ENCODE results near the gene KCNAB2.

The KCNAB2 gene

GRCh38 chr1:6096243-6097116 is 50.8 kb downstream of the KCNAB2 start:
- DNase-seq (ENCODE audit: low read depth in 2 of 2) = no peak

- no peak for DNase-seq (ENCODE audit: low read depth in 2 of 2)
These were observed 51.5 kb downstream of the KCNAB2 start for GRCh38 chr1:6097117-6097595.

- DNase-seq (ENCODE audit: low read depth in 2 of 2) = no peak
These were observed 52.1 kb downstream of the KCNAB2 start for GRCh38 chr1:6097824-6098223.

DNA sequence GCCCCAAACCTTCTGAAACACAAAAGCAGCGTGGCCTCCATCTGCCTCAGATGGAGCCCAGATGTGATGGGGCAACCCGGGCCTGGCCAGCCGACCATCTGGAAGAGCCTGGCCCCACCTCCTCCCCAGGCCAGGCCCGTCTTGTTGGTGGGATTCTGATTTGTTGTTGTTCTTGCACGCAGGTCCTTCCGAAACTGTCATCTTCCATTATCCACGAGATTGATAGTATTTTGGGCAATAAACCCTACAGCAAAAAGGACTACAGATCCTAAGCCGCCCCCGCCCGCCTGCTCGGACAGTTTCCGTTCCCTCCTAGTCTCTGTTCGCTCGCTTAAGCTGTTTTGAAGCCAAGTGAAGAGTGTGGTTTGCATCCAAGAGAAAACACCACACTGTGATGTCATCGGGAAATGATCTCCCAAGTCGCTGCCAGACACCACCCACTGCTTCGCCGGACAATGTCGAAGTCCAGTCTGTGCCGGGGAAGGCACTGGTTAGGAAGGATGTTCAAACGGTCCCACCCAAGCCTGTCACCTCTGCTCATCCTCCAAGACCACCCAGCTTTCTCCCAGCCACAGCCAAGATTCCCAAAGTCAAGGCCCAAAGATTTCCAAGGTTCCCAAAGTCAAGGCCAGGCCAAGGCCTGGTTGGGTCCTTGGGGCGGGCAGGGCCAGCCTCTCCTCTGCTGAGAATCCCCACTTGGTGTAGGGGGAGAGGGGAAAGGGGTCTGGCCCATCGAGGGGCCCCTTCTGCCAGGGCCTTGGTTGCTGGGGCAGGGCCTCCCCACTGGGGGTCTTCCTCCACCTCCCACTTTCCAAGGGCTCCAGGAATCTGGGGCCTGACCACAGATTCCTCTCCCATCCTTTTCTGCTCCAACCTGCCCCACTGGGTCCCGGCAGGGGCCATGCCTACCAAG is 52.9 kb downstream of the KCNAB2 start:
- no peak for DNase-seq (ENCODE audit: low read depth in 2 of 2)

DNA sequence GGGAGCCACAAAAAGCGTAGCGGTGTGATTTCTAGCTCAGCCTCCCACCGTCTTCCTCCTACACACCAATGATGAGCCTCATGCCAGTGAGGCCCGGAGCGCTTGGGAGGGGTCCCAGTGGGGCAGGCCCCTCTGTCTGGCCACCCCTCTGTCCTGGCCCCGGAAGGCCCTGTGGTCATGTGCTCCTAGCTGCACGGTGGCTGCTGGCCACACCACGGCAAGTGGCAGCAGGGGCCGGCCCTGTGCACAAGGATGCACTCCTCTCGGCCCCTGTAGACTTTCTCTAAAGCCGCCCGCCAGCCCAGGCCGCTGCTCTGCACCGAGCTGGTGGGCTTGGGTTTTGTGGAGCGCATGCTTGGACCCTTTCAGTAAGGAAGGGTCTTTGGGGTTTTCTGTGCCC is 53.6 kb downstream of the KCNAB2 start:
- no peak for DNase-seq (ENCODE audit: low read depth in 2 of 2)

DNA sequence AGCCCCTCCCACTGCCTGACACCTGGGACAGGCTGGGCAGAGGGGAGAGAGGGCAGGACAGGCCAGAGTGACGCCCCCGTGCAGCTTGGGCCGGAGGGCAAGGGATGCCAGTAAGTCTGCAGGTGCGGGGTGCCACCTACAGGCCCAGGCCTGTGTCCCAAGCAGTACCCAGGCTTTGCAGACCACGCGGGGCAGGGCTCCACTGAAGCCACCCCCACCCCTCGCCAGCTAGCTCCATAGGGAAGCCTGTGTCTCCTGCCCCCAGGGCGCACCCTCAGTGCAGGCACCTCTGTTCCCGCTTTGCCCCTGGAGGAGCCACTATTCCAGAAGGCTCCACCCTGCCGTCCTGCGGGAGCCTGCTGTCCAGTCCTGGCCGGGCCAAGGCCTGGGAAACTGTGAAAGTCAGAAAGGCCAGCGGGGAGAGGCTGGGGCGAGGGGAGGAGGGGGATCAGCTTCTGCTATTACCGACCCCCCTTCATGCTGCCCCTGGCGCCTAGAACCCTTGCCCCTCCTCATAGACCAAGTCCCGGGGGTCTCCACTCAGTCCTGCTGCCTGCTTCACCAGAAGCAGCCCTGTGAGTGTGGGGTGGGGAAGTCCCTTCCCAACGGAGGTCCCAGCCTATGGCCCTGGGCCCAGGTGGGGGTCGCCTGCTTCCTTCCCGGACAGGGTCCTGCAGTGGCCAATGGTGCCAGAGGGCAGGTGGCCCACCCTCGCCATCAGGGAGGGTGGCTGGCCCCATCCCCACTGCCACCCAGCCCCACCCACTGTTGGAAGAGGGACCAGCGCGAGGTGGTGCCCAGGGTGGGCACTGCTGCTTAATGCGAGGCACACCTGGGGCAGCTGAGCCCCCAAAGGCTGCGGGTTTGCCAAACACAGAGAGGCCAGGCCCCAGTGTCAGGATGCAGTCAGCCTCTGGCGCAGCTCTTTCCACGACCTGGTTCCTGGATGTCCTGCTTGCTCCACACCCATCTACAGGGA is 54.4 kb downstream of the KCNAB2 start:
- no peak for DNase-seq (ENCODE audit: low read depth in 2 of 2)

DNA sequence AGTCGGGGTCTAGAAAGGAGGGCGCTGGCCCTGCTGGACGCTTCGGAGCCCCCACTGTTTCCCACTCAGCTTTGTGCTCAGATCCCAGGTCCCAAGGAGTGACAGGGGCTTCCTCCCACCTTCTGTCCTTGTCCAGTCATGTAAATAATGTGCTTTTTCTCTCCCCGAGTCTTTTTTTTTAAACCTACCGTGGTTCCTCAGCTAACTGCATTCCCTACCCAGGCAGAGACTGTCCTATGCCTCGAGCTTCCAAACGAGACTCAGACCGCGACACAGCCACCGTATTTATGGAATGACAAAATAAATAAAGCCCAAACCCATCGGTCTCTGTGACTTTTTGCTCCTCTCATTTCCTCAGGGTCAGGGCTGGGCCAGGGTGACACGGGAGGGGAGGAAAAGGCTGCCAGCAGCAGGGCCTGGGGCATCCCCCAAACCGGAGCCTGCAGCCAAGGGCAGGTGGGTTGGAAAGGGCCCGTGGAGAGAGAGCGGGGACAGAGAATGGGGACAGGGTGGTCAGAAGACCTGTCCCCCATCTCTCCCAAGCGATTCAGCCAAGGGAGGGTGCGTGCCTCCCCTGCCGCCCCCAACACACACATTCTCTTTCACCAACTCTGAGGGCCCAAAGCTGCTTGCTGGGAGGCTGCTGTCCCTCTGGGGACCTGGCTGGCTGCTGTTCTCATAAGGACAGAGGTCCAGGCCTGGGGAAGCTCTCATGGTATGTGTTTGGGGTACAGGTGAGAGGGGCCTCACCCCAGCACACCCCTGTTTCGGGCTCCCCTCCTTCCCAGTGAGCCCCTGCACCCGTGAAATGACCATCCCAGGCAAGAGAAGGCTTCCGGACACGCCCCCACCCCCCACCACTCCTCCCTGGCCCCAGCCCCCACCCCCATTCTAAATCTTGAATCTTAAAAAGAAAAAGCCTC is 55.4 kb downstream of the KCNAB2 start:
- DNase-seq (ENCODE audit: low read depth in 2 of 2) = no peak

DNA sequence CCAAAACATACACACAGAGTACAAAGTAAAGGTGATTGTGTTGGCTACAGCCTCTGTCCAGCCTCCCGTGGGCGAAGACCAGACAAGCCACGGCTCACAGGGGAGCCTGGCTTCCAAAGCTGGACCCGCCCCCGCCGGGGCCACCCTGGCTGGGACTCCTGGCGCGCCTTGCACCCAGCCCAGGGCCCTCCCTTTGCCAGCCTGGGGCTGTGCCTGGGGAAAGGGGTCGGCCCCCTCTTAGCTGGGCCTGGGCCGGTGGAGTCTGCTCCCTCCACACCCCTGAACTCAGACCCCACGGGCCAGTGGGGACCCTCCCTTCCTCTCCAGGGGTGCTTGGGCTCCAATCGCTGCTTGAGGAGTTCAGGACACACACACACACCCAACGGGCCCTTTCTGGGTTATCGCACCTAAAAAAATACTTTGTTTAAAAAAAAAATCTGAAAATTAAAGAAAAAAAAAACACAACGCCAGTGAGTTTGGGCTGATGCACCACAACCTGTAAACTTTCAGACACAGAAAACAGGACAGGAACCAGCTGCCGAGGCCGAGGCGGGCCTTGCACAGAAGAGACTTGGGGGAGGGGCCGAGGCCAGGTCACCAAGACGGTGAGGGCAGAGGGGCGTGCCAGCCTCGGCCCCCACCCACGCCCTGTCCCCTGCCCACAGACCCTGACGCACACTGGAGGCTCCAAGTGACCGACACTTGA is 56.3 kb downstream of the KCNAB2 start:
- no peak for DNase-seq (ENCODE audit: low read depth in 2 of 2)

DNA sequence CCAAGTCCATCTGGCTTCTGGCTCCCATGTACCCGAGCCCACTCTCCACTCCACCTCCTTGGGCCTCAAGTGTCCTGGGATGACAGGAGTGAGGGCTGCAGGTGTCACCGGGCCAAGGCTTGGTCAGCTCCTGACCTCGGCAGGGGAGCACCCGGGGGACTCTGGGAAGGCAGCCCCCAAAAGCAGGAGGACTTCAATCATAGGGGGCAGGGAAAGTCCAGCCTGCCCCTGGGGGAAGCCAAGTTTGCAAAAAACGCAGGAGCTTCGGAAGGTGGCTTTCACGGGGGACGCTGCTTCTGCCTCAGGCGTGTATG is 56.8 kb downstream of the KCNAB2 start:
- no peak for DNase-seq (ENCODE audit: low read depth in 2 of 2)

DNA sequence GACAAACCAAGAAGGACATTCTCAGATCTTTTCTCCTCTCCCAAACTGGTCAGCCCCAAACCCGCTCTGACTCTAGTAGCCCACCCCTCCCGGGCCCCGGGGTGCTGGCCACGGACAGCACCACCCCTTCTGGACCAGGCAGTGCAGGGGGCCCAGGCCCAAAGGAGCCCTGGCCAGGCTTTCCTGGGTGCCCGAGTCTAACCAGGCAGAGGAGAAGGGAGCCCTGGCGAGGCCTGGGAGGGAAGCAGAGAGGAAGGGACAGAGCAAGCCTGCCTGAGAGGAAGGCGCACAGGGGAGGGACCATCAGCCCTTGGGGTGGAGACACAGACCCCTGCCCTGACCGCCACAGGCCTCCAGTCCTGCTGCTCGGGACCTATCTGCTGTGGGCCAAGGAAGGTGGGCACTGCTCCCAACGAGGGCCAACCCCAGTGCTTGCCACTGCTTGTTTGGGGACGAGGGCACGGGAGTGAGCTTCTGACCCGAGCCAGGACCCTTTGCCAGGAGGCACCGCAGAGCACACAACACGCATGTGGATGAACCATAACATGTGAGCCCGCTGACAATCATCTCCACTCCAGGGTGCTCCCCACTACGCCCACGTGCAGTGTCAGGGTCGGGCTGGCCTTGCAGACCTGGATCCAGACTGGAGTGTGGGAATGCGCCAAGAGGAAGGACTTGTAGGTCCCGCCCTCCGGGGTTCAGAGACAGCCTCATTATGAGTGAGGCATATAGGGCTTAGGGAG is 57.6 kb downstream of the KCNAB2 start:
- no peak for DNase-seq (ENCODE audit: low read depth in 2 of 2)

- DNase-seq (ENCODE audit: low read depth in 2 of 2) = no peak
These were observed 58.3 kb downstream of the KCNAB2 start for GRCh38 chr1:6103854-6104530.

GRCh38 chr1:6104631-6105030 is 58.9 kb downstream of the KCNAB2 start:
- no peak for DNase-seq (ENCODE audit: low read depth in 2 of 2)

DNA sequence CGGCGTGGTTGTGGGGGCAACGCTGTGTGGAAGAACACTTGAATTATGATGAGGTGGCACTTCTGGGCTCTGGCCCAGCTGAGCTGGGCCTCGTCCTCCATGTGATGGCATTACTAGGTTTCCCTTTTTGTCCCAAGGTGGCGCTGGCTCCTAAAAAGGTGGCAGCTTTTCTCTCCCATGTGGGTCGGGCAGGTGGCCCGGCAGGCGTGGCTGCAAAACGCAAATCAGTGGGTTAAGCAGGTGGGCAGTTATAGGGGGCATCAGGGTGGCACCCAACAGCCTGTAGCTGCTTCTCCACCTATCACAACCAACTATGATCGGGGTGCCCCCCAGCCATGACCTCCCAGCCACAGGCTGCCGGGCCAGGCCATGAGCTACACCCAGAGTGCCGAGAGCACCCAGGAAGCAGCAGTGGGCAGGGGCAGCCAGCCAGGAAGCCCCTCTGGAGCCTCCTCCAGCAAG is 59.6 kb downstream of the KCNAB2 start:
- DNase-seq (ENCODE audit: low read depth in 2 of 2) = no peak

DNA sequence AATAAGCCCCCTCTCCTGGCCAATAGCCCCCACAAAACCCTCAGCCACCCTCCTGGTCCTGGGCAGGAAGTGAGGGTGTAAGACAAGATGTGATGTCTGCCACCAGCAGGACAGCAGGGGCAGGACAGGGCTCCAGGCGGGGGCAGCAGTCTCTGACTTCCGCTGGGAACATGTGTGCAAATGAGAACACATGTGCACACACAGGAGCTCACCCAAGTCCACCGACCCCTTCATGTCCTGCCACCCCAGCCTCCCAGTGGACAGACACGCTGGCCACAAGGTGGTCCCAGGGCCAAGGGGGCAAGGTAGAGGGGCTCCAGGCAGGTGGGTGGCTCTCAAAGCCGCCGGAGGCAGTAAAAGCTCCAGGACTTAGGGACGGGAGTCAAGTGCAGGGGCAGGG is 60.1 kb downstream of the KCNAB2 start:
- no peak for DNase-seq (ENCODE audit: low read depth in 2 of 2)

DNA sequence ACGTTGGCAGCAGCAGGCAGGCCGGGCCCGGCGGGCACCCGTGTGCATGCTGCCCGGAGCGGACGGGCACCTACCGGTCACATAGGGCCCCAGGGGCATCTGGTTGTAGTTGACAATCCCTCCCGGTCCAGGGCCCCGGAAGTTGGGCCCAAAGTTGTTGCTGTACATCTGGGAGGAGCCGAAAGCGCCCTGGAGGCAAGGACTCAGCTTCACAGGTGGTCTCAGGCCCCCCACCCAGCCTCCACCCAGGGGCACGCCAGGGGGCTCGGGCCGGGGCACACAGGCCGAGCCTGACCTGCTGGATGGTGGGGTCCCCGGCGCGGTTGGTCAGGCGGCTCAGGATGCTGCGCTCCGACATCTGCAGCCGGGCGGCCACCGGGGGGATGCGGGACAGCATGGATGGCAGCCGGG is 60.6 kb downstream of the KCNAB2 start:
- DNase-seq (ENCODE audit: low read depth in 2 of 2) = no peak

DNA sequence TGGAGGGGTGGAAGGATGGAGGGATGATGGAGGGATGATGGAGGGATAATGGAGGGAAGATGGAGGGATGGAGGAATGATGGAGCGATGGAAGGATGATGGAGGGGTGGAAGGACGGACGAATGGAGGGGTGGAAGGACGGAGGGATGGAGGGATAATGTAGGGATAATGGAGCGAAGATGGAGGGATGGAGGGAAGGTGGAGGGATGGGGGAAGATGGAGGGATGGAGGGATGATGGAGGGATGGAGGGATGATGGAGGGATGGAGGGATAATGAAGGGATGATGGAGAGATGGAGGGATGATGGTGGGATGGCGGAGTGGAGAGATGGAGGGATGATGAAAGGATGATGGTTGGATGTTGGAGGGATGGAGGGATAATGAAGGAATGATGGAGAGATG is 61.3 kb downstream of the KCNAB2 start:
- DNase-seq (ENCODE audit: low read depth in 2 of 2) = no peak

DNA sequence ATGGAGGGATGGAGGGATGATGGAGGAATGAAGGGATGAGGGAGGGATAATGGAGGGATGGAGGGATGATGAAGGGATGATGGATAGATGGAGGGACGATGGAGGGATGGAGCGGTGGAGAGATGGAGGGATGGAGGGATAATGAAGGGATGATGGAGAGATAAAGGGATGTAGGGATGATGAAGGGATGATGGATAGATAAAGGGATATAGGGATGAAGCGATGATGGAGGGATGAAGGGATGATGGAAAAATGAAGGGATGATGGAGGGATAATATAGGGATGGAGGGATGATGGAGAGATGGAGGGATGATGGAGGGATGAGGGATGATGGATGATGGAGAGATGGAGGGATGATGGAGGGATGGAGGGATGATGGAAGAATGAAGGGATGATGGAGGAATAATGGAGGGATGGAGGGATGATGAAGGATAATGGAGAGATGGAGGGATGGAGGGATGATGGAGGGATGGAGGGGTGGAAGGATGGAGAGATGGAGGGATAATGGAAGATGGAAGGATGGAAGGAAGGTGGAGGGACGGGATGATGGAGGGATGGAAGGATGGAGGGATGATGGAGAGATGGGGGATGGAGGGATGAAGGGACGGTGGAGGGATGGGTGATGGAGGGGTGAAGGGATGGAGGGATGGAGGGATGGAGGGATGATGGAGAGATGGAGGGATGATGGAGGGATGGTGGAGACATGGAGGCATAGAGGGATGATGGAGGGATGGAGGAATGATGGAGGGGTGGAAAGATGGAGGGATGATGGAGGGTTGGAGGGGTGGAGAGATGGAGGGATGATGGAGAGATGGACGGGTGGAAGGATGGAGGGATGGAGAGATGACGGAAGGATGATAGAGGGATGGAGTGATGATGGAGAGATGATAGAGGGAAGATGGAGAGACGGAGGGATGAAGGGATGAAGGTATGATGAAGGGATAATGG is 62.0 kb downstream of the KCNAB2 start:
- no peak for DNase-seq (ENCODE audit: low read depth in 2 of 2)
